Measurements from ENCODE around the gene PRKCH. TPM values are rescaled to one million over a fixed set of nuclear protein-coding genes. Genes with fewer than 3 reads are reported as not detected.

Gene PRKCH
- total RNA-seq, 3 donors from 2014 or later, result 27.0 to 41.3 (median 34.0) TPM

GRCh38 chr14:61502459-61503093, 181.2 kb downstream of the PRKCH start:
- no peaks in the 10 kb centered on the region for H3K9me3 ChIP-seq
- H3K36me3 ChIP-seq, result no peaks in the 10 kb centered on the region
- intact Hi-C loops (cut with DNase I; ENCODE audit: low total_unique reads), result loop anchor here (10.0 kb wide), 1 partner anchor 1952 kb away; no protein-coding TSS in a partner anchor
- no peak for DNase-seq (ENCODE audit: low spot score in 2 of 2)
- no peak overlapping the region for H3K4me3 ChIP-seq
- H3K27ac ChIP-seq, result no peak overlapping the region
- H3K4me1 ChIP-seq, result no peaks in the 10 kb centered on the region
- TF ChIP-seq POLR2AphosphoS5 (IDR thresholded peaks at IDR 0.05) (no peak), CTCF (IDR thresholded peaks at IDR 0.05) (no peak), POLR2A (IDR thresholded peaks at IDR 0.05) (no peak)
- H3K27me3 ChIP-seq, result no peaks in the 10 kb centered on the region

GRCh38 chr14:61503167-61503801, 181.9 kb downstream of the PRKCH start:
- Histone ChIP-seq H3K27ac (peak overlapping the region; percentile 58 to 60), H3K4me1 (no peaks in the 10 kb centered on the region), H3K4me3 (no peak overlapping the region), H3K36me3 (no peaks in the 10 kb centered on the region), H3K9me3 (no peaks in the 10 kb centered on the region), H3K27me3 (no peaks in the 10 kb centered on the region)
- intact Hi-C loops (cut with DNase I; ENCODE audit: low total_unique reads), result loop anchor here (10.0 kb wide), 1 partner anchor 1952 kb away; no protein-coding TSS in a partner anchor
- TF ChIP-seq POLR2A (IDR thresholded peaks at IDR 0.05), result no peak
- no peak for TF ChIP-seq POLR2AphosphoS5 (IDR thresholded peaks at IDR 0.05)
- DNase-seq (ENCODE audit: low spot score in 2 of 2), result no peak

- H3K27ac ChIP-seq, result no peak overlapping the region
- no peaks in the 10 kb centered on the region for H3K4me1 ChIP-seq
- TF ChIP-seq CTCF (IDR thresholded peaks at IDR 0.05), result no peak
- TF ChIP-seq POLR2AphosphoS5 (IDR thresholded peaks at IDR 0.05), result no peak
- TF ChIP-seq POLR2A (IDR thresholded peaks at IDR 0.05), result no peak
- H3K27me3 ChIP-seq, result no peaks in the 10 kb centered on the region
- intact Hi-C loops (cut with DNase I; ENCODE audit: low total_unique reads), result loop anchor here (10.0 kb wide), 1 partner anchor 1950 kb away; no protein-coding TSS in a partner anchor
- no peak overlapping the region for H3K4me3 ChIP-seq
- no peak for DNase-seq (ENCODE audit: low spot score in 2 of 2)
- no peaks in the 10 kb centered on the region for H3K9me3 ChIP-seq
- no peaks in the 10 kb centered on the region for H3K36me3 ChIP-seq
These were observed 183.5 kb downstream of the PRKCH start for GRCh38 chr14:61504901-61505300.

- H3K9me3 ChIP-seq, result no peaks in the 10 kb centered on the region
- TF ChIP-seq POLR2AphosphoS5 (IDR thresholded peaks at IDR 0.05), result no peak
- TF ChIP-seq POLR2A (IDR thresholded peaks at IDR 0.05), result no peak
- no peak for TF ChIP-seq CTCF (IDR thresholded peaks at IDR 0.05)
- H3K27ac ChIP-seq, result peak overlapping the region in 1 of 2 donors; percentile 56
These were observed 184.7 kb downstream of the PRKCH start for GRCh38 chr14:61505815-61506809.

GRCh38 chr14:61508526-61508925, 187.1 kb downstream of the PRKCH start:
- Histone ChIP-seq H3K36me3 (no peaks in the 10 kb centered on the region), H3K27me3 (no peaks in the 10 kb centered on the region), H3K4me1 (peaks cover 4 to 6% of the 10 kb centered on the region in 2 donors), H3K27ac (no peak overlapping the region), H3K4me3 (no peak overlapping the region), H3K9me3 (no peaks in the 10 kb centered on the region)
- intact Hi-C loops (cut with DNase I; ENCODE audit: low total_unique reads), result loop anchor here (10.0 kb wide), 1 partner anchor 1946 kb away; no protein-coding TSS in a partner anchor
- TF ChIP-seq POLR2AphosphoS5 (IDR thresholded peaks at IDR 0.05), result no peak
- no peak for TF ChIP-seq CTCF (IDR thresholded peaks at IDR 0.05)
- no peak for TF ChIP-seq POLR2A (IDR thresholded peaks at IDR 0.05)
- DNase-seq (ENCODE audit: low spot score in 2 of 2), result no peak

More at GRCh38 chr14:61505815-61506809, 184.7 kb downstream of the PRKCH start:
- H3K4me1 ChIP-seq, result peaks cover 0 to under 1% of the 10 kb centered on the region in 2 donors
- H3K4me3 ChIP-seq, result no peak overlapping the region
- no peaks in the 10 kb centered on the region for H3K27me3 ChIP-seq
- intact Hi-C loops (cut with DNase I; ENCODE audit: low total_unique reads), result loop anchor here (10.0 kb wide), 1 partner anchor 1949 kb away; no protein-coding TSS in a partner anchor
- no peak for DNase-seq (ENCODE audit: low spot score in 2 of 2)
- H3K36me3 ChIP-seq, result no peaks in the 10 kb centered on the region

All from breast epithelium (tissue), 4 donors.